CD4-positive, alpha-beta memory T cell (primary cell): ENCODE results near the gene ITGAE. TPM values are rescaled to one million over a fixed set of nuclear protein-coding genes. Genes with fewer than 3 reads are reported as not detected.
"Not testable (repeated sequence)": the region's sequence is repeated elsewhere in the genome, so short reads cannot be mapped to it uniquely, and the experiment has no call there.

Source experiments
- CTCF ChIA-PET: fragments of 350-600 bp; sonication (Branson Sonifier 250); formaldehyde crosslinking; loops from one replicate; lab custom pipeline; 2021; ENCODE audit warnings: inconsistent platforms; ENCODE audit not compliant: partially characterized antibody; lab: Charles Lee
- POLR2A ChIA-PET: fragments of 350-600 bp; sonication (Branson Sonifier 250); formaldehyde crosslinking; loops from one replicate; lab custom pipeline; 2021; ENCODE audit not compliant: partially characterized antibody; lab: Charles Lee
- DNase-seq, 5 donors: peaks; one replicate each; pipeline versions ENCODE4 v3.0.0 to v3.0.0-alpha.2; 2020 to 2022; ENCODE audit warnings: mixed read lengths in 1 of 5
- H3K27ac ChIP-seq: one replicate; pipeline ENCODE4 v1.7.0; 2013; ENCODE audit warnings: low read depth, low read length
- H3K27me3 ChIP-seq: 2 replicates; pipeline ENCODE4 v1.7.0; 2013; ENCODE audit warnings: mild to moderate bottlenecking, low read length, moderate library complexity; ENCODE audit not compliant: insufficient read depth
- H3K36me3 ChIP-seq: 2 replicates; pipeline ENCODE4 v1.7.0; 2013; ENCODE audit warnings: mild to moderate bottlenecking, low read length, moderate library complexity; ENCODE audit not compliant: insufficient read depth
- H3K4me1 ChIP-seq: 2 replicates; pipeline ENCODE4 v1.7.0; 2013; ENCODE audit warnings: mild to moderate bottlenecking, low read length, moderate library complexity; ENCODE audit not compliant: insufficient read depth
- H3K4me3 ChIP-seq, 2 donors: one replicate each; pipeline ENCODE4 v1.7.0; 2013; ENCODE audit warnings: low read length in 2 of 2, mild to moderate bottlenecking in 1 of 2
- H3K9me3 ChIP-seq, 2 donors: one replicate each; pipeline ENCODE4 v1.7.0; 2013; ENCODE audit warnings: low read length in 2 of 2, control low read depth in 1 of 2; ENCODE audit not compliant: control insufficient read depth in 1 of 2
- H3K27ac Mint-ChIP-seq, 7 donors: one replicate each; pipeline ENCODE4 v1.8.0; 2020 to 2021; ENCODE audit warnings: mixed read lengths in 7 of 7, mild to moderate bottlenecking in 6 of 7, inconsistent platforms in 3 of 7, moderate library complexity in 3 of 7
- H3K27me3 Mint-ChIP-seq, 2 donors: one replicate each; pipeline ENCODE4 v1.8.0; 2020 to 2021; ENCODE audit warnings: mixed read lengths in 2 of 2
- H3K36me3 Mint-ChIP-seq, 2 donors: one replicate each; pipeline ENCODE4 v1.8.0; 2020 to 2021; ENCODE audit warnings: mixed read lengths in 2 of 2, inconsistent platforms in 1 of 2, mild to moderate bottlenecking in 1 of 2
- H3K4me1 Mint-ChIP-seq, 4 donors: one replicate each; pipeline ENCODE4 v1.8.0; 2020 to 2021; ENCODE audit warnings: mixed read lengths in 4 of 4, mild to moderate bottlenecking in 1 of 4
- H3K4me3 Mint-ChIP-seq, 8 donors: one replicate each; pipeline ENCODE4 v1.8.0; 2020 to 2021; ENCODE audit warnings: mixed read lengths in 8 of 8, mild to moderate bottlenecking in 7 of 8, moderate library complexity in 6 of 8, inconsistent platforms in 3 of 8
- H3K9me3 Mint-ChIP-seq, 8 donors: one replicate each; pipeline ENCODE4 v1.8.0; 2020 to 2021; ENCODE audit warnings: mixed read lengths in 8 of 8, mild to moderate bottlenecking in 5 of 8, inconsistent platforms in 3 of 8, moderate library complexity in 1 of 8
- intact Hi-C: fragments of 100-400 bp; cut with micrococcal nuclease; formaldehyde crosslinking; loops from one replicate; pipeline ENCODE4 v1.15.1; 2023
- polyA plus RNA-seq, 2 donors: library from polyadenylated mRNA; unstranded; fragments of 300-500 nt; fragmentation: Illumina TruSeq; gene quantifications; one replicate each; pipeline ENCODE4 v1.2.3, GENCODE V29; 2021
- total RNA-seq, 2 experiments: library from RNA; stranded (reverse); gene quantifications; one replicate each; pipeline ENCODE4 v1.2.3, GENCODE V29; 2021

The ITGAE gene
- total and polyA plus RNA-seq, 4 experiments from 2014 or later, result 17.2 to 43.6 (median 27.7) TPM

- intact Hi-C loops, result no loop called here
- H3K36me3 ChIP-seq, result peaks cover 35% of the 10 kb centered on the region
Observed at GRCh38 chr17:3719265-3719664, 81.7 kb downstream of the ITGAE start.

GRCh38 chr17:3718201-3718600, 82.8 kb downstream of the ITGAE start:
- Mint-ChIP-seq H3K9me3 (peaks cover 0 to under 1% (median 0%) of the 10 kb centered on the region in 8 donors), H3K27me3 (no peaks in the 10 kb centered on the region), H3K4me1 (peaks cover 18 to 39% (median 25%) of the 10 kb centered on the region in 4 donors), H3K4me3 (no peak overlapping the region), H3K27ac (peak overlapping the region in 1 of 7 donors; percentile 60), H3K36me3 (peaks cover 36 to 46% of the 10 kb centered on the region in 2 donors)
- peaks cover 30% of the 10 kb centered on the region for H3K4me1 ChIP-seq
- H3K27me3 ChIP-seq, result no peaks in the 10 kb centered on the region
- peaks cover 35% of the 10 kb centered on the region for H3K36me3 ChIP-seq
- H3K9me3 ChIP-seq, result no peaks in the 10 kb centered on the region
- ChIA-PET POLR2A (no interaction called here), CTCF (interaction anchor here (0.6 to 1.0 kb wide), 2 partner anchors 10 to 35 kb away, joined by 3 to 4 read pairs; no protein-coding TSS in a partner anchor)
- no peak for DNase-seq
- intact Hi-C loops, result no loop called here
- H3K4me3 ChIP-seq, result no peak overlapping the region
- H3K27ac ChIP-seq, result no peak overlapping the region

More at GRCh38 chr17:3719265-3719664, 81.7 kb downstream of the ITGAE start:
- ChIA-PET POLR2A (interaction anchor here (2.4 kb wide), 1 partner anchor 9 kb away, joined by 7 read pairs; no protein-coding TSS in a partner anchor), CTCF (no interaction called here)
- Mint-ChIP-seq H3K27ac (no peak overlapping the region), H3K4me1 (peaks cover 19 to 41% (median 27%) of the 10 kb centered on the region in 4 donors), H3K36me3 (peaks cover 36 to 47% of the 10 kb centered on the region in 2 donors), H3K27me3 (no peaks in the 10 kb centered on the region), H3K9me3 (peaks cover 0 to 2% (median 0%) of the 10 kb centered on the region in 8 donors), H3K4me3 (peak overlapping the region in 1 of 8 donors; percentile 39)
- H3K27ac ChIP-seq, result no peak overlapping the region
- H3K27me3 ChIP-seq, result no peaks in the 10 kb centered on the region
- H3K9me3 ChIP-seq, result no peaks in the 10 kb centered on the region
- peaks cover 28% of the 10 kb centered on the region for H3K4me1 ChIP-seq
- DNase-seq, result no peak
- no peak overlapping the region for H3K4me3 ChIP-seq

GRCh38 chr17:3715296-3715695, 85.7 kb downstream of the ITGAE start:
- H3K4me1 Mint-ChIP-seq, result peaks cover 24 to 40% (median 34%) of the 10 kb centered on the region in 4 donors
- Histone ChIP-seq H3K36me3 (peaks cover 35% of the 10 kb centered on the region), H3K9me3 (no peaks in the 10 kb centered on the region), H3K4me3 (no peak overlapping the region), H3K27ac (no peak overlapping the region), H3K4me1 (peaks cover 35% of the 10 kb centered on the region), H3K27me3 (no peaks in the 10 kb centered on the region)
- no peak for DNase-seq
- intact Hi-C loops, result no loop called here
- peak overlapping the region in 1 of 8 donors; percentile 44 for H3K4me3 Mint-ChIP-seq
- H3K9me3 Mint-ChIP-seq, result no peaks in the 10 kb centered on the region
- peaks cover 41 to 46% of the 10 kb centered on the region in 2 donors for H3K36me3 Mint-ChIP-seq
- POLR2A ChIA-PET, result interaction anchor here (1.6 kb wide), 1 partner anchor 79 kb away, joined by 4 read pairs; the partner anchor contains the start of genes CTNS and SHPK
- CTCF ChIA-PET, result interaction anchor here (0.7 to 0.8 kb wide), 2 partner anchors 24 to 132 kb away, joined by 3 to 4 read pairs; no protein-coding TSS in a partner anchor
- H3K27me3 Mint-ChIP-seq, result no peaks in the 10 kb centered on the region
- H3K27ac Mint-ChIP-seq, result peak overlapping the region in 3 of 7 donors; percentile 15 to 83 (median 42)

- Histone ChIP-seq H3K4me3 (no peak overlapping the region), H3K27me3 (no peaks in the 10 kb centered on the region), H3K27ac (peak overlapping the region; percentile 16), H3K36me3 (peaks cover 28% of the 10 kb centered on the region), H3K4me1 (peaks cover 30% of the 10 kb centered on the region), H3K9me3 (no peaks in the 10 kb centered on the region)
- peak in 2 of 5 donors; percentile 13 to 19 for DNase-seq
- Mint-ChIP-seq H3K4me1 (peaks cover 34 to 41% (median 37%) of the 10 kb centered on the region in 4 donors), H3K27me3 (no peaks in the 10 kb centered on the region), H3K9me3 (no peaks in the 10 kb centered on the region), H3K4me3 (peak overlapping the region in 7 of 8 donors; percentile 21 to 76 (median 48)), H3K36me3 (peaks cover 34 to 35% of the 10 kb centered on the region in 2 donors), H3K27ac (peak overlapping the region; percentile 64 to 94 (median 87))
- ChIA-PET POLR2A (interaction anchor here (2.9 to 3.8 kb wide), 2 partner anchors 10 to 17 kb away, joined by 34 to 39 read pairs; partner anchors contain the start of genes HASPIN and P2RX5), CTCF (interaction anchor here (0.8 kb wide), 1 partner anchor 23 kb away, joined by 3 read pairs; no protein-coding TSS in a partner anchor)
- intact Hi-C loops, result loop anchor here (5.0 kb wide), 1 partner anchor 76 kb away; the partner anchor contains the start of genes CTNS and SHPK
Observed at GRCh38 chr17:3712811-3713463, 88.1 kb downstream of the ITGAE start.

- H3K4me1 Mint-ChIP-seq, result peaks cover 33 to 41% (median 37%) of the 10 kb centered on the region in 4 donors
- intact Hi-C loops, result loop anchor here (1.0 to 5.0 kb wide), 4 partner anchors 12 to 74 kb away; partner anchors contain the start of genes CTNS, EMC6, HASPIN and P2RX5
- peak overlapping the region; percentile 33 for H3K27ac ChIP-seq
- H3K9me3 ChIP-seq, result no peaks in the 10 kb centered on the region
- peaks cover 15 to 17% of the 10 kb centered on the region in 2 donors for H3K36me3 Mint-ChIP-seq
- H3K27me3 ChIP-seq, result no peaks in the 10 kb centered on the region
- peak overlapping the region in 1 of 2 donors; percentile 39 for H3K4me3 ChIP-seq
- no peaks in the 10 kb centered on the region for H3K27me3 Mint-ChIP-seq
- ChIA-PET CTCF (interaction anchor here (0.9 to 2.1 kb wide), 7 partner anchors 12 to 28 kb away, joined by 3 to 13 read pairs (median 4); partner anchors contain the start of gene HASPIN), POLR2A (interaction anchor here (0.7 to 3.8 kb wide), 15 partner anchors 9 to 1873 kb away, joined by 3 to 39 read pairs (median 4); partner anchors contain the start of genes ATP2A3, CTNS, HASPIN and NCBP3)
- peaks cover 17% of the 10 kb centered on the region for H3K36me3 ChIP-seq
- H3K9me3 Mint-ChIP-seq, result no peaks in the 10 kb centered on the region
- DNase-seq, result peak; percentile 85 to 94 (median 86)
- peak overlapping the region; percentile 86 to 92 (median 90) for H3K27ac Mint-ChIP-seq
- peaks cover 30% of the 10 kb centered on the region for H3K4me1 ChIP-seq
- H3K4me3 Mint-ChIP-seq, result peak overlapping the region; percentile 20 to 78 (median 75)
Observed at GRCh38 chr17:3710951-3711383, 90.0 kb downstream of the ITGAE start.

- no peak overlapping the region for H3K4me3 ChIP-seq
- H3K9me3 ChIP-seq, result no peaks in the 10 kb centered on the region
- intact Hi-C loops, result no loop called here
- H3K4me1 ChIP-seq, result peaks cover 28% of the 10 kb centered on the region
- H3K27me3 ChIP-seq, result no peaks in the 10 kb centered on the region
- Mint-ChIP-seq H3K9me3 (no peaks in the 10 kb centered on the region), H3K4me1 (peaks cover 29 to 35% (median 31%) of the 10 kb centered on the region in 4 donors), H3K36me3 (peaks cover 5 to 7% of the 10 kb centered on the region in 2 donors), H3K27ac (peak overlapping the region in 3 of 7 donors; percentile 16 to 63 (median 51)), H3K4me3 (no peak overlapping the region), H3K27me3 (no peaks in the 10 kb centered on the region)
- no peak overlapping the region for H3K27ac ChIP-seq
- no peaks in the 10 kb centered on the region for H3K36me3 ChIP-seq
- POLR2A ChIA-PET, result no interaction called here
- CTCF ChIA-PET, result interaction anchor here (0.7 to 1.5 kb wide), 2 partner anchors 10 to 12 kb away, joined by 3 read pairs; no protein-coding TSS in a partner anchor
- no peak for DNase-seq
Observed at GRCh38 chr17:3708366-3708765, 92.6 kb downstream of the ITGAE start.

- H3K27me3 Mint-ChIP-seq, CTCF ChIA-PET, intact Hi-C loops, H3K36me3 ChIP-seq, DNase-seq, H3K9me3 ChIP-seq, H3K4me3 Mint-ChIP-seq, H3K36me3 Mint-ChIP-seq, H3K4me1 ChIP-seq, H3K27me3 ChIP-seq, H3K9me3 Mint-ChIP-seq, H3K27ac ChIP-seq, H3K4me3 ChIP-seq, POLR2A ChIA-PET: not testable (repeated sequence)
- peaks cover 10 to 14% (median 12%) of the 10 kb centered on the region in 4 donors for H3K4me1 Mint-ChIP-seq
- H3K27ac Mint-ChIP-seq, result peak overlapping the region in 1 of 7 donors; percentile 52
Observed at GRCh38 chr17:3705718-3705984, 95.3 kb downstream of the ITGAE start.
